KMS-11 (cell line): Measurements from ENCODE around the gene CDRT4.

Experiments used
- H2AFZ ChIP-seq: fragments of 200-600 bp; sonication (generic); 2 replicates; pipeline ENCODE4 v1.6.1; 2016; ENCODE audit warnings: antibody characterized with exemption, mixed run types, low read depth
- H3K27ac ChIP-seq: fragments of 200-600 bp; sonication (generic); 2 replicates; pipeline ENCODE4 v1.6.1; 2016; ENCODE audit warnings: mild to moderate bottlenecking, mixed run types
- H3K27me3 ChIP-seq: fragments of 200-600 bp; sonication (generic); 2 replicates; pipeline ENCODE4 v1.6.1; 2017; ENCODE audit warnings: mild to moderate bottlenecking, low read depth, mixed run types, moderate library complexity; ENCODE audit not compliant: insufficient read depth
- H3K36me3 ChIP-seq: fragments of 200-600 bp; sonication (generic); 2 replicates; pipeline ENCODE4 v1.6.1; 2017; ENCODE audit warnings: mild to moderate bottlenecking, mixed run types; ENCODE audit not compliant: insufficient read depth
- H3K4me1 ChIP-seq: fragments of 200-600 bp; sonication (generic); 2 replicates; pipeline ENCODE4 v1.6.1; 2016; ENCODE audit warnings: mild to moderate bottlenecking, low read depth, mixed run types; ENCODE audit not compliant: poor library complexity, severe bottlenecking
- H3K4me2 ChIP-seq: fragments of 200-600 bp; sonication (generic); 2 replicates; pipeline ENCODE4 v1.7.0; 2016; ENCODE audit warnings: mild to moderate bottlenecking, mixed run types
- H3K4me3 ChIP-seq: fragments of 200-600 bp; sonication (generic); IDR thresholded peaks from 2 replicates; pipeline ENCODE4 v1.6.1; 2017; ENCODE audit warnings: low read depth, low read length, mixed read lengths; ENCODE audit not compliant: insufficient read depth
- H3K79me2 ChIP-seq: fragments of 200-600 bp; sonication (generic); 2 replicates; pipeline ENCODE4 v1.6.1; 2016; ENCODE audit warnings: low read depth, mixed run types; ENCODE audit not compliant: insufficient read depth
- H3K9ac ChIP-seq: fragments of 200-600 bp; sonication (generic); 2 replicates; pipeline ENCODE4 v1.6.1; 2016; ENCODE audit warnings: mild to moderate bottlenecking, mixed run types
- H4K20me1 ChIP-seq: fragments of 200-600 bp; sonication (generic); 2 replicates; pipeline ENCODE4 v1.6.1; 2016; ENCODE audit warnings: mild to moderate bottlenecking, mixed run types; ENCODE audit not compliant: insufficient read depth
- CTCF ChIP-seq: fragments of 200-600 bp; sonication (generic); conservative IDR thresholded peaks from 2 replicates; pipeline ENCODE4 v1.6.1; 2017; ENCODE audit warnings: low read depth, mild to moderate bottlenecking, antibody characterized with exemption, low read length, moderate library complexity, mixed read lengths

CDRT4 gene

DNA sequence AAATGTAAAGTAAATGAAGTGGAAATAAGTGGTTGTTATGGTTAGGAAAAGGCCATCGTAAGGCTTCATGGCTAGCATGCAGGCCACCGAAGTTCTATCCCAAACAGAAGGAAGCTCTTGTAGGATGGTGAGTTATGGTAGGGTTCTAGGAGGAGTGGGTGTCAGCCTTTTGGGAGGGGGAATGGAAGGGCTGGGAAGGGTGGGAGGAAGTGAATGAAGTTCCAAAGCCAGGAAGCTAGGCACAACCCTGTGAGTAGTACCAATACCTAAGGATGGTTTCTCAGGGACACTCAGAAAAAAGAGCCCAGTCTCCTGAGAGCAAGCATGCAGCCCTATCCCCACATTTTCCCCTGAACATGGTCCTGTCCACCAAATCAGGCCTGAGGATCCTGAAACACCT is 36.3 kb upstream of the CDRT4 start:
- H3K27ac ChIP-seq, result no peak overlapping the region
- H3K27me3 ChIP-seq, result no peaks in the 10 kb centered on the region
- H3K9ac ChIP-seq, result no peak overlapping the region
- no peaks in the 10 kb centered on the region for H4K20me1 ChIP-seq
- no peaks in the 10 kb centered on the region for H3K4me1 ChIP-seq
- no peak overlapping the region for H3K4me3 ChIP-seq
- H3K79me2 ChIP-seq, result no peaks in the 10 kb centered on the region
- TF ChIP-seq CTCF, result no peak
- H3K36me3 ChIP-seq, result no peaks in the 10 kb centered on the region
- no peak overlapping the region for H2AFZ ChIP-seq
- no peak overlapping the region for H3K4me2 ChIP-seq

DNA sequence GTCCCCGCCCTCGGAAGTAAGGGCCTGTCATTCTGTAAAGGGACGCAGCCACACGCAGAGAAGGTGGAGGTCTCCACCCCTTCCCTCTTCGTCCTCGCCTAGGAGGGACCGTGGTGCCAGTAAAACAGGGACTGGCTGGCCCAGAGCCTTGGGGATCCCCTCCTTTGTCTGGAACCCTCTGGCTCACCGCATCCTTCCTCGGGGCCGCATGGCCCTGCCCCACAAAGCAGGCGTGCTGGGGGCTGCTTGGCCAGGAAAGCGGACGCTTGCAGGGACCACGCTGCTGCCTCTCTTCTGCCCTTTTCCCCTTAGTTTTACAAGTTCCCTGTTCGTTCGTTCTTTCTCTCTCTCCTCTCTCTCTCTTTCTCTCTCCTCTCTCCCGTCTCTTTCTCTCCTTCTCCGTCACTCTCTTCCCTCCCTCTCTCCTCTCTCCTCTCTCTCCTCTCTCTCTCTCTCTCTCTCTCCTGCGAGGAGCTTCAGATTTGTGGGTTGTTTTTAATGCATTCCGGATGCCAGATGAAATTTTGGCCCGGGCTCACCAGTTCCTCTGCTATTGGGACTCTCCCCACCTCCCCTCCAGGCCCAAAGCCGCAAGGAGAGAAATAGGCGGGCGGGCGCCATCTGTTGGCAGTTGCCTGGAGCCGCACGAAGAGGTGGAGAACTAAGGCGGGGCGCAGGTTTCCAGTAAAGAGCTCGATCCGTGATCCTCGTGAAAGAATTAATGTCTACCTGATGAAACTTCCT is 35.1 kb upstream of the CDRT4 start:
- TF ChIP-seq CTCF, result no peak
- H3K79me2 ChIP-seq, result no peaks in the 10 kb centered on the region
- no peak overlapping the region for H2AFZ ChIP-seq
- no peaks in the 10 kb centered on the region for H4K20me1 ChIP-seq
- no peak overlapping the region for H3K4me3 ChIP-seq
- no peaks in the 10 kb centered on the region for H3K36me3 ChIP-seq
- H3K4me1 ChIP-seq, result no peaks in the 10 kb centered on the region
- no peak overlapping the region for H3K27ac ChIP-seq
- H3K27me3 ChIP-seq, result no peaks in the 10 kb centered on the region
- H3K9ac ChIP-seq, result no peak overlapping the region
- no peak overlapping the region for H3K4me2 ChIP-seq

DNA sequence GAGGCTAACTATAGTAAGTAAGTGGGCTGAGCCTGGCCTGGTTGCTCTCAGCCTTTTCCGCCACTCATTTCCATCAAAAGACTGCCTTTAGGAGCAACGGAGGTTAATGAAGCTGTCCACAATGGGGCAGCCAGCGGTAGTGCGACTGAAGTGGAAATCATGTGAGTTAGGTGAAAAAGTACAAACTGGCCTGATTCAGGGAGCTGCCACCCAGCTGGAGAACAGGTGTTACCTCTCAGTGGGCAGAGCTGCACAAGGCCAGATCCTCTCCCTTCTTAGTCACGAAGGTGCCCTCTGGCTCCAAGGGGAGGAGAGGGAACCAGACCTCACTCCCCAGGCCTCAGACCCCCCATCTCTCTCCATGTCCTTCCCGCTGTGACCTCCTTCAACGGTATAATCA is 34.4 kb upstream of the CDRT4 start:
- no peak overlapping the region for H3K4me3 ChIP-seq
- H3K27me3 ChIP-seq, result no peaks in the 10 kb centered on the region
- no peaks in the 10 kb centered on the region for H4K20me1 ChIP-seq
- no peaks in the 10 kb centered on the region for H3K4me1 ChIP-seq
- no peak overlapping the region for H2AFZ ChIP-seq
- no peak overlapping the region for H3K27ac ChIP-seq
- no peak overlapping the region for H3K4me2 ChIP-seq
- no peak overlapping the region for H3K9ac ChIP-seq
- H3K79me2 ChIP-seq, result no peaks in the 10 kb centered on the region
- H3K36me3 ChIP-seq, result no peaks in the 10 kb centered on the region
- no peak for TF ChIP-seq CTCF

DNA sequence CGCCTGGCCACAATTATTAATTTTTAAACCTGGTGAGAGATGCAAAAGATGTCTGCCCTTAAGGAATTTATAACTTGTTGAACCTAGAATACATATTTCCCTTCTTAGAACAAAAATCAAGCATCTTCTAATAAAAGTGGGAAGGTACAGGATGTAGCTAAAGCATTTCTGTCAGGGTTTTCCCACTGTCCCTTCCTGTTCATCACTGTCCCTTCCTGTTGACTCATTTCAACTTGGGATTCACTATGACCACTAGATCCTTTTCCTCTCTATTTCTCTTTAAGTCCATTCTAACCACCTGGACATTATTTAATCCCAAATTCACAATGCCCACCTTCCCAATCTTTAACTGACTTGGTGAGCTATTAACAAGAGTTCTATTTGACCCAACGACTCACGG is 33.9 kb upstream of the CDRT4 start:
- H4K20me1 ChIP-seq, result no peaks in the 10 kb centered on the region
- no peak overlapping the region for H3K4me2 ChIP-seq
- H3K4me1 ChIP-seq, result no peaks in the 10 kb centered on the region
- H2AFZ ChIP-seq, result no peak overlapping the region
- no peak for TF ChIP-seq CTCF
- H3K4me3 ChIP-seq, result no peak overlapping the region
- no peaks in the 10 kb centered on the region for H3K27me3 ChIP-seq
- H3K36me3 ChIP-seq, result no peaks in the 10 kb centered on the region
- H3K9ac ChIP-seq, result no peak overlapping the region
- H3K79me2 ChIP-seq, result no peaks in the 10 kb centered on the region
- H3K27ac ChIP-seq, result no peak overlapping the region
